Measurements from ENCODE around the gene KCNN3.

Gene KCNN3

DNA sequence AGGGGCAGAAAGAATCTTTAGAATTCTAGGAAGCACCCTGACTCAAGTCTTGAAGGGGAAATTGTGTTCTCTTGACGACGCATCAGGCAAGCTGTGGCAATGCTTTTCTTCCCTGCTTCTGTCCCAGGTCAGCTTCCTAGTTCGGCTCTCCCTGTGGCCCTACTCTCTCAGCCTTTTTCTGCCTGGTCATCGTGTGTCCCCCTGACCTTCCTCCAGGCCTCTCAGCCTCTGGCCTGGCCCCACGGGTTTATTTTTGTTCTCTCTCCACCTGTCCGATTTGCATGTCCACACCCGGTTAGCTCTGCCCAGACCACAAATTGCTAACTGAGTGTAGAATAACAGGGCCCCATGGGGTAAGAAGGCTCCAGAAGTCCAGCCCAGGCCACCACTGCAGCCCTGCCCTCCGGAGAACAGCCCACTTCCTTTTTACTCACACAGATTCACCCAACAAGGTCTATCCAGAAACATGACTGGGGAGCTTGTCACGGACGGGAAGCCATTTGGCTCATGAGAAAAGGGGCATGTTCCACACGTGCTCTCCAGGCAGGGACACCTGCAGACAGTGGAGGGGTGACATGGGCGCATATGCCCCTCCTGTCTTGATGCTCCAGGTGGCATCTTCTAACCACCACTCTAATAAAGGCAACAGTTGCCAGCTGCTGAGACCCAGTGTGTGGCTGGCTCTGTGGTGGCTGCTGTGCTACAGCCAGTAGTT, 9.8 kb downstream of the KCNN3 start:
- DNase-seq, result no peak

DNA sequence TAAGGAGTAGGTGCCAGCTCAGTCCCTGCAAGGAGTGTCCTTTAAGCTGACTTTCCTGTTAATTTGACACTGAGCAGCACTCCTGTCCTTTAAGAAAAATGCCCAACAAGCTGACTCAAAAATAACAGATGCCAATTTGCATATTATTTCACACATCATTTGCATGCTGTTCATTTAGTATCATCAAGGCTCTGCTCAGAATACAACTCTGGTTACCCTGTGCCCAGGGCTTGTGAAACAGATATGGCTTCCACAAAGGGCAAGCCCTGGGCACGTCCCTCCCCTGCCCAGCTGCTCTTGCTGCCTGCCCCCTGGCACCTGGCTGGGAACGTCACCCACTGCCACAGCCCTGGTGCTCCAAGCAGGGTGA, 10.3 kb downstream of the KCNN3 start:
- no peak for DNase-seq

DNA sequence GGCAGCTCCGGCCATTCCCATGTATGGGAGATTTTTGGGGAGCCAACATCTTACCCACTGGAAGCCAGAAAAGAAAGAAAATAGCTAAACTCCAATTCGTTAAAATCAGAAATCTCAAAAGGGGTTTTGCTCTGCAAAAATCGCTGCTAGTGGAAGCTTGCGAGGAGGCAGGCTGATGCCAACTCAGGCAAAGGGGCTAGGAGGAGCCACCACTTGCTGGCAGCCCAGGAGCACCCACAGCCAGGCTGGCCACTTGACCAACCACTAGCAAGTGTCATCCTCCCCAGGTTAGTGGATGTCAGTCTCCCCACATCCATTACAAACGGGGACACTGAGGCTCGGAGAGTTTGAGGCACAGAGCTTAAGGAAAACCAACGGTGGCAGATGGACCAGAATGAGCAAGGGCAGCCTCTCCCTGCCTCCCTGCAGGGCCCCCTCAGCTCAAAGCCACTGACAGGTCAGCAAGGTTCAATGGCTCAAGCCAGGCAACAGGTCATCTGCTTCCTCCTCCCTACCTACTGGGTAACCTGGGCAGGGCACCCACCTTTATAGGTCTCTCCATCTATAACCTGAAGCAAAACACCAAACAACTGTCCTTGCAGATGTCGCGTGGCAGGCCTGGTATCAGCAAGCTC, 10.8 kb downstream of the KCNN3 start:
- no peak for DNase-seq

DNA sequence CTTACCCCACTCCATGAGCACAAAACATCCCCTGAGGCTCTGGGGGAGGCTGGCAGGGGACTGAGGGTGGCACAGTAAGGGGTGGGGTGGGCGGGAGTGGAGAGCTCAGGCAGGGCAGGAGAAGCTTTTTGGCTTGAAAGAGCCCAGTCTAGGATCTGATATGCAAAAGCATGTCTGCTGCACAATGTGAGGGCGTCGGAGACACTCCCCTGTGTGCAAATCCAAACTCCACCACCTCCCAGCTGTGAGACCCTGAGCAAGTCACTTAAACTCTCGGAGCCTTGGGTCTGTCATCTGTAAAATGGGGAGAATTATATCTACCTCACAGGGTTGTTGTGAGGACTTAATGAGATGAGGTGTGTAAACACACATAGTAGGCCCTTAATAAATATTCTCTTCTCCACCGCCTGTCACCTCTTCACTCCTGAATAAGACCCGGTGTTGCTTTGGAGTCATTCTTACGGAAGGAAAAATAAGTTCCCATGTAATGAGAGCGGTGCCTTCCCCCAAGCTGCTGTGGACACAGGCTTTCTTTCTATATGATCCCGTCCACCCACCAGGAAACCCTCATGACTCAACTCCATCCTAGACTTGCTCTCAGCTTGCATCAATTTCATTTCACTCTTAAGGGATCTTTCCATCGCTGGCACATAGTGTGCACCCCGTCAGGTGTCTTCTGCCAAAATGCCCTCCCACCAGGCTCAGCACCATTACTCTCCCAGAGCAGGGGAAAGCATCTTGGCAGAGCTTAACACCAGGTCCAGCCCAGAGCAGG, 12.5 kb downstream of the KCNN3 start:
- no peak for DNase-seq

DNA sequence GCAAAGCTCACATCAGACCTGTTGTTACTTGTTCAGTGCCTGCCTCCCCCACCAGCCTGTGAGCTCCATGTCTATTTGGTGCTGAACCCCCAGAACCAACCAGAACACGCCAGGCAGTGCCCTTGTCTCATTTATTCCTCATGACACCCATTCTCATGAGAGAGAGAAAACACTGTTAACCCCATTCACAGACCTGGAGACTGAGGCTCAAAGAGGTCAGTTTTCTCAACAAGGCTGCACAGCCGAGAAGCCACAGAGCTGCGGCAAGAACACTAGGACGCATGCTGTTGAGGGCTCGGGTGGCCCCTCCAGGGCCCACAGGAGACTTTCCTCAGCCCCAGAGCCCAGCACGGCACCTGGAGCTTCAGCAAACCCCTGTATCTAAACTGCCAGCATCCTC, 13.1 kb downstream of the KCNN3 start:
- no peak for DNase-seq

DNA sequence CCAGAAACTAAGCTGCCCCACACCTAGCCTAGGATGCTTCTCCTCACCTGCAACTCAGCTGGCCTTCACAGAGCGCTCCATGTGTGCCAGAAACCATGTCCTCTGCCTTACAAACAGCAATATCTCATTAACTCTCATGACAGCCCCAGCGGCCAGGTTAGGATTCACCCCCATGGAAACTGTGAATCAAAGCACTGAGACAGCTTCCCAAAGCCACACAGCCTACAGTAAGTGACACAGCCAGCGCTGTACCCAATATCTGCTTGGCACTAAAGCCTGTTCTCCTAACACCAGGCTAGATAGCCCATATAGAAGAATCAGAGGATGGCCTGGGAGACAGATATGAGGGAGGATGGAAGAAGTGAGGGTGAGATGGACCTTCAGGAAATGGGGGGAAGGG, 13.5 kb downstream of the KCNN3 start:
- no peak for DNase-seq

DNA sequence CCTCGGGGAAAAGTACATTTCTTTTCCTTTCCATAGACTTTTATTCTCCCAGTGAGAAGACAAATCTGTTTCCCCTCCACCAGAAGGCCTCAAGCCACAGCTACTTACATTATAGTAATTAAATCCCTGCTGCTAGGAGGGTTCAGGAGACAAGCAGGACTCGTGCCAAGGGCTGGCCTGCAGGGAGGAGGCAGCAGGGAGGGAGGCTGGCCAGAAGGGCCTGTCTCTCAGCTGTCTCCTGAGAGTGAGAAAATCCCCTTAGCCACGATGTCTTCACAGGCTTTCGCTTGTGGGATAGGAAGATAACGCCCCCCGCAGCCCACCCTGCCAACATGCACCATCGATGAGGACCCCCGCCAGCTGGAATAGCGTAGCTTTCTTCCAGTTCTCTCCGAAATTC, 14.0 kb downstream of the KCNN3 start:
- DNase-seq, result no peak

DNA sequence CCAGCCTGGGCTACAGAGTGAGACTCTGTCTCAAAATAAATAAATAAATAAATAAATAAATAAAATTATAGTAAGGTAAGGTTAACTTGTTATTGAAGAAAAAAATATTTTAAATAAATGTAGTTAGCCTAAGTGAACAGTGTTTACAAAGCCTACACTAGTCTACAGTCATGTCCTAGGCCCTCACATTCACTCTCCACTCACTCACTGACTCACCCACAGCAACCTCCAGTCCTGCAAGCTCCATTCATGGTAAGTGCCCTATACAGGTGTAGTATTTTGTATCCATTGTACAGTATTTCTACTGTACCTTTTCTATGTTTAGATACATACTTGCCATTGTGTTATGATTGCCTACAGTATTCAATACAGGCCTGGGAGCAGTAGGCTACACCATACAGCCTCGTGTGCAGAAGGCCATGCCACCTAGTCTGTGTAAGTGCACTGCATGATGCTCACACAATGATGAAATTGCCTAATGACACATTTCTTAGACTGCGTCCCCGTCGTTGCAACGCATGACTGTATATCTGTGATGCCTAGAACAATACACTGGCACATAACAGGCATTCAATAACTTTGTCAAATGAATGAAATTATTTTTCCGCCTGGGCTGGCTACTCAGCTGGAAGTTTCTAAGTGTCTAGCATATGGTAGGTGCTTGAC, 14.8 kb downstream of the KCNN3 start:
- DNase-seq, result no peak

DNA sequence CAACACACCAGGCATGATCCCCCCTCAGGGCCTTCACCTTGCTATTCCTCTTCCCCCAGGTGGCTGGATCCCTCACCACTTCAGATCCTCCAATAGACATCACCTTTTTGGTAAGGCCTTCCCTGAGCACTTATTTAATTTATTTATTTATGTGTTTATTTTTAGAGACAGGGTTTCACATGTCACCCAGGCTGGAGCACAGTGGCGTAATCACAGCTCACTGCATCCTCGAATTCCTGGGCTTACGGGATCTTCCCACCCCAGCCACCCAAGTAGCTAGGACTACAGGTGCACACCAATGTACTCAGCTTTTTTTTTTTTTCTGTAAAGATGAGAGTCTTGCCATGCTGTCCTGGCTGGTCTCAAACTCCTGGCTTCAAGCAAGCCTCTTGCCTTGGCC, 17.2 kb downstream of the KCNN3 start:
- DNase-seq, result no peak

DNA sequence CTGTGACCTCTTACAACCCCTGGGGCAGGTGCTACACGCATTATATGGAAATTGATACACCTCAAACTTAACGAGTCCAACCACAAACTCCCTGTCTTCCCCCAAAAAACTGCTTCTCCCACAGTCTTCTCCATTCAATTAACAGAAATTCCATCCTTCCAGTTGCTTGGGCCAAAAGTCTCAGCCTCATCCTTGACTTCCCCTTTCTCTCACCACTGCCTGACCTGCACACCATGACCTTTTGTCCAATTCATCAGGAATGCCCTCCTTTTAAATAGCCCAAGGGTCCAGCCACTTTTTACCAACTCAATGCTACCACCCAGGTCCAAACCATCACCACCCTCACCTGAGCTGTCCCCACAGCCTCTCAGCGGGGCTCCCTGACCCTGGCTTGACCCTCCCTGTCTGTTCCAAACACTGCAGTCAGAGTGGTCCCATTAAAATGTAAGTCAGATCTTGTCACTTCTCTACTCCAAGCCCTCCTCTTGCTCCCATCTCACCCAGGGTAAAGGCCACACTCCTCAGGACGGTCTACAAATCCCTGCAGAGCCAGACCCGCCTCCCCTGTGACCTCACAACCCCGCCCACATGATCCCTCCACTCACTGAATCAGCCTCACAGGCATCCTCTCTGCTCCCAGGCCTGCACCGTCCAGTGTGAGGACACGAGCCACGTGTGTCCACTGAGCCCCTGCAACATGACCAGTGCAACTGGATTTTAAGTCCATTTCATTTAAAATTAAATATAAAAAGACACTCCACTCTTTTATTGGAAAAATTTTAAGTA, 18.5 kb downstream of the KCNN3 start:
- DNase-seq, result no peak

DNA sequence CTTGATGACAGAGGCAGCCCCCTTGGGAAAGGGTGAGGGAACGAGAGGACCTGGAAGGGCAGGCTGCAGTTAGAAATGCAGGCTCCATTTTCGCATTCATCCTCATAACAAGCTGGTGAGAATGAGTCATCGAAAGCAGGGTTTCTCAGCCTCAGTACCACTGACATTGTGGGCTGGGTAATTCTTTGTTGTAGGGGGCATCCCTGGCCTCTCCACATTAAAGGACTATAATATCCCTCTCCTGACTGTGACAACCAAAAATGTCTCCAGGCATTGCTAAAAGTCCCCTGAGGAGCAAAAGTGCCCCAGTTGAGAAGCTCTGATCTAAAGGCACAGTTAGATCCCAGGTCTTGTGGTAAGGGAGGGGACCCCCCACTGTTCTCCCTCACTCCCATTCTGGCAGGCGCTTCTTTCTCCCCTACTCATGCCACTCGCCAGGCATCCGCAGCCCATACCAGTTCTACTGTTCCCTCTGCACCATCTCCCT, 20.4 kb downstream of the KCNN3 start:
- no peak for DNase-seq

DNA sequence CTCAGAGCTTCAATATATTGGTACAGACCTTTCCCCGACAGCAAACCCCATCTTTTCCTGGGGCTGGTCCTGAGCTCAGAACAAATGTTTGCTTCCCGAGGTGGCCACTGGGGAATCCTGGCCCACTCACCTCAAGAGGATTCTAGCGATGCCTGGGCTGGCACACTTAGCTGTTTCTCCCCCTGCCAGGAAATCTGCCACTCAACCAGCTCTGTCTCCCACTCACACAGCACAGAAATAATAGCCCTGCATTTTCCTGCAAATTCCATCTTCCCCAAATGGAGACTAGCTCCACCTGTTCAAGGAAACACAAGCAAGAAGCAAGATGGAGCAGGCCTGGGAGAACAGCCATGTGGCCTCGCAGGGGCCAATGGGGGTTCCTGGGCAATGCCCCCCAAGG, 21.1 kb downstream of the KCNN3 start:
- no peak for DNase-seq

DNA sequence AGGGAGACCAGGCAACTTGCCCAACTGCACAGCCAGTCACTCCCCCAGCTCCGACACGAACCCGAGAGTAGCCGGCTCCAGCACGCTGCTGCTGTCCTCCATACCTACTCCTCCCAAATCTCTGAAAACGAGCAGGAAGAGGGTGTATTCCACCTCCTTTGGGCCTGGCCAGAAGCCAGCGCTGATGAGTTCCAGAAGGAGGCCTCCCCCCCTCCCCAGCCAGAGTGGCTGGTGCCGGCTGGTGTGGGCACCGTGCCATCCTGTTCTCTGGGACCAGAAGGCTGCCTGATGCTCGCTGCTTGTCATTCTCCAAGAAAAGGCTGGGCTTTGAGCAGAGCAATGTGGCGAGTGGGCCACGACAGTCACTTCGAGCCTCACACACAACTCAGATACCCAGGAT, 22.2 kb downstream of the KCNN3 start:
- DNase-seq, result no peak

DNA sequence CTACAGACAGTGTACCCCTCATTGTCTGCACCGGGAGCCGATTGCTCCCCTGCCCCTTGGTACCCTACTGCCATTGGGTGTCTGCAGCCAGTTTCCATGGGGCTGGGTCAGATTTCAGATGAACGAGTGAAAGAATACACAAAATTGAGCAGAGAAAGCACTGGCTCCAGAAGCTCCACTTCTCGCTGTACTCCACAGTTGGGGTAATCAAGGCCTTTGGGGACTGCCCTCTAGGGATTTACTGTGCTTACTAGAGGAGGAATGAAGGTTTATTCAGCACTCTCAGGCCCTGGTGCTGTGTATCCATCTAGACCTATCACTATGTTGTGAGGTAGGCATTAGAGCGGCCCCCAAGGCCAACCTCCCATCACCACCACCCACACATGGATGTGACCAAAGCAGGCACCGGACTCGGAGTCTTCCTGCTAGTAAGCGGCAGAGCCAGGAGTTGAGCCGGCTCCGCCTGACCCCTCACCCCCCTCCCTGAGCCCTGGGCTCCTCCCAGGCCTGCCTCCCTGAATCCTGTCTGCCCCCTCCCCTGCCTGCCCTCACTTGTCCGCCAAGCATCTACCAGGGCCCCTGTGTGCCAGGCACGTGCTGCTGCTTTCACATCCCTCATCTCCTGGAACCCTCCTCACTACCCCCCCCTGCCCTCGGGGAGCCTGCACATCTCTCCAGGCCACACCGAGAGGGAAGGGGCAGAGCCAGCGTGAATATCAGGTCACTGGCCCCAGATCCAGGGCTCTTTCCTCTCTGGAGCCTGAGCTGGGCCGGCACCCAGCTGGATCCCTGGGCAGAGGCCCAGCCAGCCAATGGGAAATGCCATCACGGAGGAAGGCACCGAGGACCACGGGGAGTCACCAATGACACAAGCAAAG, 23.3 kb downstream of the KCNN3 start:
- no peak for DNase-seq

DNA sequence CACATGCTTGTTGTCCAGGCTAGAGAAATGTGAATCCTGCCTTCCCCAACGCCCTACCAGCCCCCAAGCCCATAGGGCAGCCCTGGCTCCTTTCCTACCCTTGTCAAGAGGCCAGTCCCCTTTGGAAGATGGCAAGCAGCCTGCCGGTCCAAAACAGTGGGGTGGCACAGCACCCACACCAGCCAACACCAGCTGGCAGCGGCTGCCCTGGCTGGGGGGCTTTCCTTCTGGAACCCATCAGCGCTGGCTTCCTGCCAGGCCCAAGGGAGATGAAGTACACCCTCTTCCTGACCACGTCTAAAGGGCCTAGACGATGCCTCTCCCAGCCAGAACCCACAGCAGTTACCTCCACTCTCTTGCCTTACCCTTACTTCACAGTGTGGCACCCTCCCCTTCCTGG, 24.2 kb downstream of the KCNN3 start:
- no peak for DNase-seq

DNA sequence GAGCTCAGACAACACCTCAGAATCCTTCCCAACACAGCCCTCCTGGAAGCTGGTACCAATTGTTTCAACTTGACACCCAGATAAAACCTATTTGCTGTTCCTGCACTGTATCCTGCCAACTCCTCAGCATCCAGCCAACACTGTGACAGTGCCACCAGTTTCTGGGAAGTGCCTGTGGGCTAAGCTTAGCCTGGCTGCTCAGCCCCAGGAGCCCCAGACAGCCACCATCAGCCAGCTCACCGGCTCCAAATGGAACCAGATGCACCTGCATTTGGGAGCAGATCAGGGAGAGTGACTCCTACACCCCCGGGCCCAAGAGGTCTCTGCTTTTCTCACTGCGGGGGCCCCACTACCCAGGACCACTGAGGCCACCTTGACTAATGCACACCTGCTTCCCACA, 24.9 kb downstream of the KCNN3 start:
- DNase-seq, result no peak

DNA sequence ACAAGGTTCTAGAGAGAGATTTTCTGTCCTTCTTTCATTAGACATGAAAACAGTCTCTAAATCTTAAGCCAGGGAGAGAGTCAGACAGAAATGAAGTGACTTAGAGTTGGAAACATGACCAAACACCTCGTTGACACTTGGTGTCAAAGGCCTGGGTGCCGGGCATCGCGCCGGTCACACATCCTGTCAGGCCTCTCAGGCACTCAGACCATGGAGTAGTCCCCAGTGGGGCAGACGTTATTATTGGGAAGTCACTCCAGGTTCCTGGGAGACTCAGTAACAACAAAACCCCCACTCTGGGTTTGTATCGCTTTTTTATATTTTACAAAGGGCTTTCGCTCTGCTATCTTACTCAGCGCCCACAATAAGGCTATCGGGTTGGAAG, 25.8 kb downstream of the KCNN3 start:
- DNase-seq, result no peak

DNA sequence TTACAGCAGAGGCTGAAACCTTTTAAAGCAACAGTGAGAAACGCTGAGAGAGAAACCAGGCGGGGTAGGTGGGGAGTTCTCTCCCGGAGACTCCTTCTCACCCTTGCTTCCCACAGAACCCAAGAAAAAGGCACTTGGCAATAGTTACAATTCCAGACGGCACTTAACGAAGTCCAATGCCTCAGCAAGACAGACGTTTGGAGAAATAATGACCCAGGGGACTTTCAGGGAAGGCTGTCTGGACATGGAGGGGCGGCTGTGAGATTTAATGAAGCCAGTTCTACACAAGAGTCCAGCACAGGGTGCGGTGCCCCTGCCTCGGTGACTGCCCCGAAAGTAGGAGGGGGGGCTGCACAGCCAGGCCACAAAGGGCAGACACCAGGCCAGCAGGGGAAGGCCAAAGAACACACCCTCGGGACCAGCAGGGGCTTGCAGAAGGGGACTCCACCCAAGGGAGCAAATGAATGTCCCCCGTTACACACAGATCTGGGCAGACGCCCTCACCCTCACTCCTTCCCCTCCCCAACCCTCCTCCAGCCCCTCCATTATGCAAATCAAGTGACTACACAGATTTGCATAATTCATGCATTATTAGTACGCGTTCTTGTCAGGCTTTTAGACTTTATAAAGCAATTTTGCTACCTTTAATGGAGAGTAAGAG, 26.3 kb downstream of the KCNN3 start:
- no peak for DNase-seq

DNA sequence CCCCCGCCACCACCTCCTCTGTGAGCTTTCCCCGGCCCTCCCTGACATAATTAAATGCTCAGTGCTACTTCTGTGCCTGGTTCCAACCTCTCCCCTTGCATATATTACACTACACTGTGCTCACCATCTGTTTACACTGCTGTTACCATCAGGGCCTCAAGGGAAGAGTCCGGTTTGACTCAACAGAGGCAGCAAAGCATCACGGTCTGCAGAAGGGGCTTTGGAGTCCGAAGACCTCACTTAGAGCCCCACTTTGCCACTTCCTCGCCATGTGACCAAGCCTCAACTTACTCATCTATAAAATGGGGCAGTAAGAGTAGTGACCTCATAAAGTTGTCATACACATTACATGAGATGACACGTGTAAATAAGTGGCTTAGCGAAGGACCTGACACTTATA, 27.4 kb downstream of the KCNN3 start:
- DNase-seq, result no peak

DNA sequence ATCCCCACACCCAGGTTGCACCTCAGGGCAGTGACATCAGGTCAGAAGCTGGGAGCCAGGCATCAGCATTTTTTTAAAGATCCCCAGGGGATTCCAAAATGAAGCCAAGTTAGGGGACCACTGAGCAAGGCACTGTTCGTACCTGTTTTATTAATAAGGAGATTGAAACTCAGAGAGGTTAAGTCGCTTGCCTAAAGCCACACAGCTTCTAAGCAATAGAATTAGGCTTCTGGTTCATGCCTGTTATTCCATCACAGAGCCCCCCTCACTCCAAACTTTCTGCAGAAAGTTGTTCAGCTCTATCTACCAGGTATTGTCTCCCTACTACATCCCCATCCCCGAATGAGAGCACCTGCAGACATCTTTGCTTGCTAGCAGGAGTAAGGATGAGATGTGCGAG, 28.7 kb downstream of the KCNN3 start:
- no peak for DNase-seq
